MM.1S (cell line): Measurements from ENCODE around the gene SNX6.

ENCODE experiments used
- EZH2 ChIP-seq: fragments of 300-600 bp; sonication (generic); optimal IDR thresholded peaks from 2 replicates; pipeline ENCODE3; 2017; ENCODE audit warnings: low read depth, mild to moderate bottlenecking, antibody characterized with exemption, low read length, mixed read lengths
- EZH2phosphoT487 ChIP-seq: fragments of 300-600 bp; sonication (generic); IDR thresholded peaks from 2 replicates; pipeline ENCODE4 v1.6.1; 2018; ENCODE audit warnings: antibody characterized with exemption, low read length
- TF ChIP-seq, protein P1 (sequence below): fragments of 300-600 bp; sonication (generic); IDR thresholded peaks from 2 replicates; pipeline ENCODE4 v1.5.1; 2016; ENCODE audit warnings: antibody characterized with exemption, low read length, mixed read lengths

DNA sequence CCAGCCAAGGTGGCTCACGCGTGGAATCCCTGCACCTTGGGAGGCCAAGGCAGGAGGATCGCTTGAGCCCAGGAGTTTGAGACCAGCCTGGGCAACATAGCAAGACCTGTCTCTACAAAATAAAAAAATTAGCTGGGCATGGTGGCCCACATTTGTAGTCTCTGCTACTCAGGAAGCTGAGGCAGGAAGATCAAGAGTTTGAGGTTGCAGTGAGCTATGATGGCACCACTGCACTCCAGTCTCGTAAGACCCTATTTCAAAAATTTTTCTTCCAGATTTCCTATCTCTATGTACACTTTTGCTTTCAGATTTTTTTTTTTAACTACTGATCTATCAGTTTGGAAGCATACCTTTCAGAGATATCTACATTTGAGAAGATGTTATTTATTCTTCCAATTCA is 15.3 kb downstream of the SNX6 start:
- TF ChIP-seq, protein P1, sequence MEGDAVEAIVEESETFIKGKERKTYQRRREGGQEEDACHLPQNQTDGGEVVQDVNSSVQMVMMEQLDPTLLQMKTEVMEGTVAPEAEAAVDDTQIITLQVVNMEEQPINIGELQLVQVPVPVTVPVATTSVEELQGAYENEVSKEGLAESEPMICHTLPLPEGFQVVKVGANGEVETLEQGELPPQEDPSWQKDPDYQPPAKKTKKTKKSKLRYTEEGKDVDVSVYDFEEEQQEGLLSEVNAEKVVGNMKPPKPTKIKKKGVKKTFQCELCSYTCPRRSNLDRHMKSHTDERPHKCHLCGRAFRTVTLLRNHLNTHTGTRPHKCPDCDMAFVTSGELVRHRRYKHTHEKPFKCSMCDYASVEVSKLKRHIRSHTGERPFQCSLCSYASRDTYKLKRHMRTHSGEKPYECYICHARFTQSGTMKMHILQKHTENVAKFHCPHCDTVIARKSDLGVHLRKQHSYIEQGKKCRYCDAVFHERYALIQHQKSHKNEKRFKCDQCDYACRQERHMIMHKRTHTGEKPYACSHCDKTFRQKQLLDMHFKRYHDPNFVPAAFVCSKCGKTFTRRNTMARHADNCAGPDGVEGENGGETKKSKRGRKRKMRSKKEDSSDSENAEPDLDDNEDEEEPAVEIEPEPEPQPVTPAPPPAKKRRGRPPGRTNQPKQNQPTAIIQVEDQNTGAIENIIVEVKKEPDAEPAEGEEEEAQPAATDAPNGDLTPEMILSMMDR, result no peak
- TF ChIP-seq EZH2phosphoT487, result no peak
- no peak for TF ChIP-seq EZH2
